ENCODE measurements around the gene TOMM7.
"Not testable (repeated sequence)": the region's sequence is repeated elsewhere in the genome, so short reads cannot be mapped to it uniquely, and the experiment has no call there.

The TOMM7 gene

DNA sequence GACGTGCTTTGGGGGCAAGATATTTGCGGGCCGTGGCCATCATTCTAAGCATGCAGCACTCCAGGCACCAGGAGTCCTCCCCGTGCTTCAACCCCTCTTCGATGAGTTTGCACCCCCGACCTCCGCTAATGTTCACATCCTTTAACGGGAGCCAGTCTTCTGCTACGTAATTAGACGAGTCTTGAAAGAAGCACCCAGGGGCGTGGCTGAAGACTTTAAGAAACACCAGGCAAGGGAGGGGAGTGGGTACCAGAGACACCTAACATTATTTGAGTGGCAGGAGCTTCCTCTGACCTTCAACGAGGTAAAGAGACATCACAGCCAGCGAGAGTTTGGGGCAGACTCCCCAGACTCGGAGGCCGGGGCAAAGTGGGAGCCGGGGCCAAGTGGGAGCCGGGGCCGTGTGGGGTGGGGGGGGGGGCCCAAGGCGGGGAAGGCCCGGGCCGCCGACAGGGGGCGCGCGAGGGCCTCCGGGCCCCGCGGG is 31.1 kb upstream of the TOMM7 start:
- H3K27ac ChIP-seq, result peak overlapping the region; percentile 78
- TF ChIP-seq, protein P1, sequence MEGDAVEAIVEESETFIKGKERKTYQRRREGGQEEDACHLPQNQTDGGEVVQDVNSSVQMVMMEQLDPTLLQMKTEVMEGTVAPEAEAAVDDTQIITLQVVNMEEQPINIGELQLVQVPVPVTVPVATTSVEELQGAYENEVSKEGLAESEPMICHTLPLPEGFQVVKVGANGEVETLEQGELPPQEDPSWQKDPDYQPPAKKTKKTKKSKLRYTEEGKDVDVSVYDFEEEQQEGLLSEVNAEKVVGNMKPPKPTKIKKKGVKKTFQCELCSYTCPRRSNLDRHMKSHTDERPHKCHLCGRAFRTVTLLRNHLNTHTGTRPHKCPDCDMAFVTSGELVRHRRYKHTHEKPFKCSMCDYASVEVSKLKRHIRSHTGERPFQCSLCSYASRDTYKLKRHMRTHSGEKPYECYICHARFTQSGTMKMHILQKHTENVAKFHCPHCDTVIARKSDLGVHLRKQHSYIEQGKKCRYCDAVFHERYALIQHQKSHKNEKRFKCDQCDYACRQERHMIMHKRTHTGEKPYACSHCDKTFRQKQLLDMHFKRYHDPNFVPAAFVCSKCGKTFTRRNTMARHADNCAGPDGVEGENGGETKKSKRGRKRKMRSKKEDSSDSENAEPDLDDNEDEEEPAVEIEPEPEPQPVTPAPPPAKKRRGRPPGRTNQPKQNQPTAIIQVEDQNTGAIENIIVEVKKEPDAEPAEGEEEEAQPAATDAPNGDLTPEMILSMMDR (conservative IDR thresholded peaks at IDR 0.05), result peak; percentile 96
- no peak for TF ChIP-seq ZFX (IDR thresholded peaks at IDR 0.05)

DNA sequence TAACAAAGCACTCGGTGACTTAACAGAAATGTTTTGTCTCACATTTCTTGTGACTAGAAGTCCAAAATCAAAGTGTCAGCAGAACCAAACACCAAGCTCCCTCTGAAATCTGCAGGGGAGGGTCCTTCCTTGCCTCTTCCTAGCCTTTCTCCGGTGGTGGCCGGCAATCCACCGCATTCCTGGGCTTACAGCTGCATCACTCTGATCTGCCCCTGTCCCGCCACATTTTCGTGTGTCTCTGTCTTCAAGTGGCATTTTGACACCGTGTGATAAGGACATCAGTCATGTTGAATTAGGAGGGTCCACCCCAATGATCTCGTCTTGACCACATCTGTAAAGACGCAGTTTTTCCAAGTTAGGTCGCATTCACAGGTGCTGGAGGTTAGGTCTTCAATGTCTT is 30.5 kb upstream of the TOMM7 start:
- TF ChIP-seq, protein P1 (conservative IDR thresholded peaks at IDR 0.05), result no peak
- no peak for TF ChIP-seq ZFX (IDR thresholded peaks at IDR 0.05)
- no peak overlapping the region for H3K27ac ChIP-seq

DNA sequence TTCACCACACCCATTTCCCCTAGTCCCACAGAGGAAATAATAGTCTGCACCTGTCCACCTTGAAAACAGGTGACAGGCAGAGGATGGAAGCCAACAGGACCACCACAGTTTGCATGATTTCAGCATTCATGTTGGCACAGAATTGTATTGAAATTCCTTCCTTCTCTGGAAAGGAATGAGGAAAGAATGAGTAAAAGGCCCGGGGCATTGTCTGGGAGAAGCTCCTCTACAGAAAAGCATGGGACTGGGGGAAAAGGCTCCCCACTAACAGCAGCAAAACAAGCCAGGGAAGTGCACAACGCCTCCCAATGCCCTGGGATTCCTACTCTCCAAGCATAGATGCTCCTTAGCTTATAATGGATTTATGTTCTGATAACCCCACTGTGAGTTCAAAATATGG is 28.5 kb upstream of the TOMM7 start:
- no peak for TF ChIP-seq ZFX (IDR thresholded peaks at IDR 0.05)
- TF ChIP-seq, protein P1 (conservative IDR thresholded peaks at IDR 0.05), result no peak
- H3K27ac ChIP-seq, result no peak overlapping the region

DNA sequence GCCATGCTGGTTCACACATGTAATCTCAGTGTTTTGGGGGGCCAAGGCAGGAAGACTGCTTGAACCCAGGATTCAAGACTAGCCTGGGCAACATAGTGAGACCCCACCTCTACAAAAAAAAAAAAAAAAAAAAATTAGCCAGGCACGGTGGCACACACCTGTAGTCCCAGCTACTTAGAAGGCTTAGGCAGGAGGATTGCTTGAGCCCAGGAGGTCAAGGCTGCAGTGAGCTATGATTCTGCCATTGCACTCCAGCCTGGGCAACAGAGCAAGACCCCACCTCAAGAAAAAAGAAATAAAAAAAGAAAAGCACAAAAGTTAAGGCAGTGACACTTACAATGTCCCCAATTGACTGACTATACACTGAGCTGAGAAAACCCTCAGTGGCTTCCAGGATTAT is 27.7 kb upstream of the TOMM7 start:
- H3K27ac ChIP-seq, result not testable (repeated sequence)

DNA sequence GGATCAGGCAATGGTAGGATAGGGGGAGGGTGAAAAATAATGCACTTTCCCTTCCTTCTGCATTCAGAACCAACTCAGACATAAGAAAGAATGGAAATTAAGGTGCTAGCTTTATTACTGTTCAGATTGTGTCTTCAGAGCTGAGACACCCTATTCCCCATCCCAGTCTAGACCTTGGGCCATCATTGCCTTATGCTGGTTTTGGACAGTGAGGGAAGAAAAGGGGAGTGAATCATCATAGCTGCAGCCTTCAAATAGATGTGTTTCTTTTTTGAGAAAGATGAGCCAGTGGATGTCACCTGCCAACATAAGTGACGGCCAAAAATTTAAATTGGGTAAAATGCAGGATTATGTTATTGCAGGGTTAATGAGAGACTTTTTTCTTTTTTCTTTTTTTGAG is 27.0 kb upstream of the TOMM7 start:
- TF ChIP-seq, protein P1 (conservative IDR thresholded peaks at IDR 0.05), result no peak
- no peak for TF ChIP-seq ZFX (IDR thresholded peaks at IDR 0.05)
- no peak overlapping the region for H3K27ac ChIP-seq

DNA sequence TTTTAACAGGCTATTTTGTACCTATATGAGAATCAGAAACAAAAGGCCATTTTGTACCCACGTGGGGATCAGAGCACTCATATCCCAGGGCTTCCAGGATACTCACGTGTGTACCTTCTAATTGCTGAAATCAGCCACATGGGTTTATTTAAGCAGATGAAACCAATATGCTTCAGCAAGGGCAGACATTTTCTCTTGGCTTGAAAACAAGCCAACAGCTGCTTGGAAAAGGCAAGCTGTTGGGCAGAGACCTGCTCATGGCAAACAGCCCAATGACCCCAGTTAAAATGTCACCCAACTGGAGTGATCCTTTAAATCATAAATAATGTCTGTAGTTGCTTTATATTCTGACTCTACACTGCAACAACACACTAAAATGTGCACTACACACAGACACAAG is 26.5 kb upstream of the TOMM7 start:
- no peak overlapping the region for H3K27ac ChIP-seq
- no peak for TF ChIP-seq ZFX (IDR thresholded peaks at IDR 0.05)
- TF ChIP-seq, protein P1 (conservative IDR thresholded peaks at IDR 0.05), result no peak

DNA sequence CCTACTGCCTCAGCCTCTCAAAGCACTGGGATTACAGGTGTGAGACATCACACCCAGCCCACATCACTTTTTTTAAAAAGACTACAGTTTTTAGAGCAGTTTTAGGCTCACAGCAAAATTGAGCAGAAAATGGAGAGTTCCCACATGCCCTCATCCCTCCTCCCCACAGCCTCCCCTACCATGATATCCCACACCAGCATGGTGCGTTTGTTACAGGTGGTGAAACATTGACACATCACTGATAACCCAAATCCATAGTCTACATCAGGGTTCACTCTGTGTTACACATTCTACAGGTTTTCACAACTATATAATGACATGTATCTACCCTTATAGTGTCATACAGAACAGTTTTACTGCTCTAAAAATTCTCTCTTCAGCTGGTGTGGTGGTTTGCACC is 24.3 kb upstream of the TOMM7 start:
- TF ChIP-seq, protein P1 (conservative IDR thresholded peaks at IDR 0.05), result no peak
- TF ChIP-seq ZFX (IDR thresholded peaks at IDR 0.05), result no peak
- H3K27ac ChIP-seq, result no peak overlapping the region

DNA sequence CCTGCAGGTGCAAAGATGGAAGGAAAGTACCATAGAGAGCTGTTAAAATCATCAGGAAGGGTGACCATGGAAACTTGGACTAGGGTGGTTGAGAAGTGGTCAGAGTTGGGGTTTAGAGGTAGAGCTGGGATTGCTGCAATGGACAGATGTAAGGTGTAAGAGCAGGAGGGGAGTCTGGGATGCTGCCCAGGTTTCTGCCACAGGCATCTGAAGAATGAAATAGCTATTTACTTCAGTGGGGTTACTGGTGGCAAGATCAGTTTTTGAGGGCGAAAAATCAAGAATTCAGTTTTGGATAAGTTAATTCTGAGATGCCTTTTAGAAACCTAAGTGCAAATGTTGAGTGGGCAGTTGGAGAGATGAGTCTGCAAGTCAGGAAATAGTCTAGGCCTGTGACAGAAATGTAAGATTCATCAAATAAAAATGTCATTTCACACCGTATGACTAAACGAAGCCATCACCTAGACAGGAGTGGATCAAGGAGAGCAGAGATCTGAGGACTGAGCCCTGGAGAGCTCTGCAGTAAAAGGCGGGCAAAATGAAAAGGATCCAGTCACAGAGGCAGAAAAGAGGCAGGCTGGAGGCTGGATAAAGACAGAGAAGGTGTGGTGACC is 22.7 kb upstream of the TOMM7 start:
- TF ChIP-seq, protein P1 (conservative IDR thresholded peaks at IDR 0.05), result no peak
- no peak overlapping the region for H3K27ac ChIP-seq
